ENCODE results near the gene ZNF823. TPM values are rescaled to one million over a fixed set of nuclear protein-coding genes. Genes with fewer than 3 reads are reported as not detected.
A peak's percentile ranks its signal among the peaks of the same experiment; 100 is the strongest.

Gene ZNF823
- total and polyA plus RNA-seq, 2 of the 13 experiments (the other 11 are each of a cell fraction or from before 2014, with no cell fraction given) = 5.7 to 11.7 TPM

DNA sequence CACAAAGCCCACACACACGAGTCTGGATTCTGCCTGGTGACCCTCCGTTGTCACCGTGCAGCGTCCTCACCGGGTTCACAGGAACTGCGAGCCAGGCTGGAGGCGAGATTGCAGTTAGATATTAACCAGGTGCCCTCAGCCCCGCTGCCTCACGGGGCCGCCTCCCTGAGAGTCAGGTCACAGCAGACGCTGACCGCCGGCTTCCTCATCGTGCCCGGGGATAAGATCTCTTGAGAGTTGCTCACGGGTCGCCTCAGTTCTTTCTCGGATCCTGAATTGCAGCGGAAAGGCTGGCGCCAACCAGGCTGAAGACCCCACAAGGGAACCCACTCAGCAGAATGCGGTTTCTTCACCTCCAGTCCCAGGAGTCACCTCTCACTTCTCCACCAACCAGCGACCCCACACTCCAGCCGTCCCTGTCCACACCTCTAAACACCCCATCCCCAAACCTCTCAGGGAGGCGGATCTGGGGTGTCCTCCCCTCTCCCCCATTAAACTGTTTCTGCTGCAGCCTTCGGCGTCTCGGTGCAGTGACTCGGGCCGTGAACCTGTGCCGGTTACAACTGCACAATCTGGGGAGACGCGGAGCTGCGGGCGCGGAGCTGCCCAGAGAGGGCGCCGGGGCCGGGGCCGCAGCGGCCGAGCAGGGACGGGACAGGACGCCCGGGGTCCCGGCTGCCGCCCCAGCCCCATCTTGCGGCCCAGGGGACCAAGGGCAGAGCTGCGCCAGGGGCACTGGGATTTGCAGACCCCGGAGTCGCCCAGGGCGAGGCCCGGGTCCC lies 591 bp downstream of the ZNF823 start (continued):
- TF ChIP-seq ZNF318 (CRISPR knock-in tag; IDR thresholded peaks at IDR 0.05) (no peak), DPF2 (CRISPR knock-in tag; IDR thresholded peaks at IDR 0.05; ENCODE audit: borderline replicate concordance, low read depth) (no peak), PRPF4 (IDR thresholded peaks at IDR 0.05; ENCODE audit: low read depth, low read length, poor library complexity, severe bottlenecking) (no peak), ETV5 (CRISPR knock-in tag; IDR thresholded peaks at IDR 0.05; ENCODE audit: borderline replicate concordance) (0 out of 2 replicates have a peak, but pooled peaks have one; percentile 36), ARHGAP35 (CRISPR knock-in tag; IDR thresholded peaks at IDR 0.05; ENCODE audit: borderline replicate concordance) (0 out of 2 replicates have a peak, but pooled peaks have one; percentile 27), ZNF292 (CRISPR knock-in tag; IDR thresholded peaks at IDR 0.05; ENCODE audit: borderline replicate concordance, low read depth) (peak; percentile 90), LRRFIP1 (CRISPR knock-in tag; conservative IDR thresholded peaks at IDR 0.05) (no peak), KDM3A (CRISPR knock-in tag; IDR thresholded peaks at IDR 0.05; ENCODE audit: low read depth) (no peak), KLF12 (CRISPR knock-in tag; IDR thresholded peaks at IDR 0.05; ENCODE audit: borderline replicate concordance) (peak; percentile 55; the same call in 1 of the 2 replicates), ZNF232 (CRISPR knock-in tag; IDR thresholded peaks at IDR 0.05; ENCODE audit: borderline replicate concordance) (0 out of 2 replicates have a peak, but pooled peaks have one; percentile 24), NFKB2 (CRISPR knock-in tag; IDR thresholded peaks at IDR 0.05; ENCODE audit: borderline replicate concordance) (peak; percentile 53), HMGA1 (CRISPR knock-in tag; conservative IDR thresholded peaks at IDR 0.05) (no peak), ZNF883 (CRISPR knock-in tag; IDR thresholded peaks at IDR 0.05; ENCODE audit: not compliant biosample characterization) (peak; percentile 25), ZNF782 (CRISPR knock-in tag; IDR thresholded peaks at IDR 0.05; ENCODE audit: borderline replicate concordance) (no peak)
